Measurements from ENCODE around the gene RFTN1. TPM values are rescaled to one million over a fixed set of nuclear protein-coding genes. Genes with fewer than 3 reads are reported as not detected.

RFTN1 gene
- total RNA-seq, 2 experiments from 2014 or later, result 74.9 to 75.1 TPM

DNA sequence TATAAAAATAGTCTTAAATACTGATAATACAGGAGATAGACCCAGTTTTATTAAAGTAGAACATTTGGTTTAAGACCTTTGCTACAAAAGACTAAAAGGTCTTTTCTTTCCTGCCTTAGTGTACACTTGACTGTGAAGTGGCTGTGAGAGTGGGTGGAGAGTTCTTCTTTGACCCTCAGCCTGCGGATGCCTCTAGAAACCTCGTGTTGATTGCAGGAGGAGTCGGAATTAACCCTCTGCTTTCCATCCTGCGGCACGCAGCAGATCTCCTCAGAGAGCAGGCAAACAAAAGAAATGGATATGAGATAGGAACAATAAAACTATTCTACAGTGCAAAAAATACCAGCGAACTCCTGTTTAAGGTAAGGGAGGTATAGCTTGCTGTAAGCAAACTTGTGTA, 212.0 kb downstream of the RFTN1 start:
- Mint-ChIP-seq H3K4me1 (peaks cover 90% of the 10 kb centered on the region), H3K27me3 (no peaks in the 10 kb centered on the region), H3K4me3 (peak overlapping the region; percentile 74), H3K9me3 (peaks cover 6% of the 10 kb centered on the region), H3K36me3 (ENCODE audit: low read depth) (peaks cover 86% of the 10 kb centered on the region), H3K27ac (peak overlapping the region; percentile 94)
- peak; percentile 51 for DNase-seq
- ChIA-PET CTCF (interaction anchor here (0.6 to 3.1 kb wide), 7 partner anchors 10 to 249 kb away, joined by 3 to 51 read pairs (median 5); no protein-coding TSS in a partner anchor), POLR2A (interaction anchor here (0.6 to 3.0 kb wide), 10 partner anchors 8 to 541 kb away, joined by 3 to 36 read pairs (median 10); partner anchors contain the start of genes DPH3 and OXNAD1)

DNA sequence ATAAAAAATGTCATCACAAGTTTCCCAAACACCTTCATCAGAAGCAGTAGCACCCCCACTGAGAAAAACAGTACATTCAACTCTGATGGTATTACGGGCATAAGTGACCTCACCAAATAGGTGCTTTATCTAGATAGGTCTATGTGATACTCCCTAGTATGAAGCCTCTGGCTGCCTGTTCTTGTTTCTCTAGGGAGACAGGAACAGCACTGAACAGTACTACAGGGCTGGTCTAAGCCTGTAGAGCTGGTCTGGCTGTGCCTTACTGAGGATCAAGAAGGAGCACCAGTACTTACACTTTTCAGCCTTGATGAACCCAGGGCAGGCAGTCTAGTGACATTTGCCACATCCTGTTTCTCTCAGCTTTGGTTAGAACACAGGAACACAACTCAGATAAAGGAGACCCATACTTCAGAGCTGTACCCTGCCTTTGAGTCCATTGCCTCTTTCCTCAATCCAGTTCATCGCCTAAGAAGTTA, 212.6 kb downstream of the RFTN1 start:
- H3K4me1 Mint-ChIP-seq, result peaks cover 89% of the 10 kb centered on the region
- H3K9me3 Mint-ChIP-seq, result peaks cover 8% of the 10 kb centered on the region
- H3K27ac Mint-ChIP-seq, result peak overlapping the region; percentile 94
- H3K36me3 Mint-ChIP-seq (ENCODE audit: low read depth), result peaks cover 86% of the 10 kb centered on the region
- POLR2A ChIA-PET, result interaction anchor here (0.6 to 3.0 kb wide), 10 partner anchors 8 to 215 kb away, joined by 3 to 36 read pairs (median 10); partner anchors contain the start of genes DPH3 and OXNAD1
- peak overlapping the region; percentile 74 for H3K4me3 Mint-ChIP-seq
- peak; percentile 69 for DNase-seq
- CTCF ChIA-PET, result interaction anchor here (0.6 to 3.1 kb wide), 7 partner anchors 10 to 249 kb away, joined by 3 to 51 read pairs (median 5); no protein-coding TSS in a partner anchor
- no peaks in the 10 kb centered on the region for H3K27me3 Mint-ChIP-seq

DNA sequence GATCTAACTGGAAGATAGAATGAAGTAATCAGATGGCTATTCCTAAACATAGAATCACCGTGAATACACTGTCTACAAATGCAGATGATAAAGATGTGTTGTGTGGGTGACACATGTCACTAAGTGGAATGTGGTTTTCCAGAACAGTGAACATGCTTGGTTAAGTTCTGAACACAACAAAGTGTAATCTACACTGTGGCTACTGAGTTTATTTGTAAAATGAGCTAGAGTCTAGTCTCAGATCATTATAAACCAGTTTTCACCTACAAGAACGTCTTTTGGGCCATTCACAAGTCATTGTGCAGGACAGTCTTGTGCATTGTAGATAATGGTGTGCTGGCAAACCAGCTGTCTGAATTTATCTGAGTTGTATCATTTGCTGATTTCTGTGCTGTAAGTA, 213.2 kb downstream of the RFTN1 start:
- no peak for DNase-seq
- peaks cover 89% of the 10 kb centered on the region for H3K4me1 Mint-ChIP-seq
- peaks cover 86% of the 10 kb centered on the region for H3K36me3 Mint-ChIP-seq (ENCODE audit: low read depth)
- peaks cover 8% of the 10 kb centered on the region for H3K9me3 Mint-ChIP-seq
- CTCF ChIA-PET, result interaction anchor here (1.1 to 3.1 kb wide), 5 partner anchors 9 to 250 kb away, joined by 3 to 51 read pairs (median 15); no protein-coding TSS in a partner anchor
- POLR2A ChIA-PET, result interaction anchor here (1.3 to 3.0 kb wide), 9 partner anchors 9 to 216 kb away, joined by 3 to 36 read pairs (median 10); partner anchors contain the start of genes DPH3 and OXNAD1
- H3K4me3 Mint-ChIP-seq, result no peak overlapping the region
- peak overlapping the region; percentile 94 for H3K27ac Mint-ChIP-seq
- no peaks in the 10 kb centered on the region for H3K27me3 Mint-ChIP-seq

DNA sequence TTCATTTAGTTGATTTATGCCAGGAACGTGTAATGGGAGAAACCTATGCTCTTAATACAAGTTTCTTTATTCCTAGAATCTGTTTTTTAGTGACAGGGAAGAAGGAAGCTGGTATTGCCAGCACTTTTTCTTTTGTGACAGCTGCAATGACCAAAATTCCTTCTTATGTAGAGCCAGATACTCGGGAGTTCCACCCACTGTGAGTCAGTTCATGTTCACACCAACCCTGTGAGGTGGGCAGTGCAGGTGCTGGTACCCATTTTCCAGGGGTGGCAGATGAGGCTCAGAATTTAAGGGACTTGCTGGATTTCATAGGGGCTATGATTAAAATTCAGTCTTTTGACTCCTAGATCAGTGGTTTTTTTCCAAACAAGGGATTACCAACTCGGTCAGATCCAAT, 213.8 kb downstream of the RFTN1 start:
- DNase-seq, result no peak
- Mint-ChIP-seq H3K4me1 (peaks cover 88% of the 10 kb centered on the region), H3K9me3 (peaks cover 8% of the 10 kb centered on the region), H3K36me3 (ENCODE audit: low read depth) (peaks cover 86% of the 10 kb centered on the region), H3K27me3 (no peaks in the 10 kb centered on the region), H3K27ac (peak overlapping the region; percentile 94), H3K4me3 (no peak overlapping the region)
- POLR2A ChIA-PET, result interaction anchor here (2.4 to 3.0 kb wide), 5 partner anchors 9 to 35 kb away, joined by 10 to 36 read pairs (median 17); partner anchors contain the start of genes DPH3 and OXNAD1
- CTCF ChIA-PET, result interaction anchor here (2.7 to 3.1 kb wide), 2 partner anchors 9 to 20 kb away, joined by 19 to 51 read pairs; no protein-coding TSS in a partner anchor

DNA sequence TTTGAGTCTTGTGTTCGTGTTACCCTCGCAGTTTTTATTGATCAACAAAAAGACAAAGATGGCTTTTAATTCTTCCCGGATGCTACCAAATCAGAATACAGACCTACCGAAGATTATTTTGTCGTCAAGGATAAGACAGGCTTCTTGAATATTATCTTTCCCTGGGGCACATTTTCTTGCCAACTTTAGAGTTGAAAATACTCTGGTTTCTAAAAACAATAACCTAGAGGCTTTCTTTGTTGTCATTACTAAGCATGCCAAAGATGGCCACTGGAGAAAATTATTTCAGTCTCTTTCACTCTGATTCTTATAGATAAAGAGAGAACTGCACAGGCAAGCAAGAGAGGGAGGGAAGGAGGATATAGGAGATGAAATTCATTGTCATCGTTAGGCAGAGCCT, 214.6 kb downstream of the RFTN1 start:
- H3K4me3 Mint-ChIP-seq, result no peak overlapping the region
- DNase-seq, result no peak
- peak overlapping the region; percentile 43 for H3K27ac Mint-ChIP-seq
- H3K4me1 Mint-ChIP-seq, result peaks cover 86% of the 10 kb centered on the region
- H3K9me3 Mint-ChIP-seq, result peaks cover 9% of the 10 kb centered on the region
- ChIA-PET POLR2A (interaction anchor here (1.0 kb wide), 1 partner anchor 13 kb away, joined by 3 read pairs; no protein-coding TSS in a partner anchor), CTCF (no interaction called here)
- peaks cover 83% of the 10 kb centered on the region for H3K36me3 Mint-ChIP-seq (ENCODE audit: low read depth)
- H3K27me3 Mint-ChIP-seq, result no peaks in the 10 kb centered on the region

DNA sequence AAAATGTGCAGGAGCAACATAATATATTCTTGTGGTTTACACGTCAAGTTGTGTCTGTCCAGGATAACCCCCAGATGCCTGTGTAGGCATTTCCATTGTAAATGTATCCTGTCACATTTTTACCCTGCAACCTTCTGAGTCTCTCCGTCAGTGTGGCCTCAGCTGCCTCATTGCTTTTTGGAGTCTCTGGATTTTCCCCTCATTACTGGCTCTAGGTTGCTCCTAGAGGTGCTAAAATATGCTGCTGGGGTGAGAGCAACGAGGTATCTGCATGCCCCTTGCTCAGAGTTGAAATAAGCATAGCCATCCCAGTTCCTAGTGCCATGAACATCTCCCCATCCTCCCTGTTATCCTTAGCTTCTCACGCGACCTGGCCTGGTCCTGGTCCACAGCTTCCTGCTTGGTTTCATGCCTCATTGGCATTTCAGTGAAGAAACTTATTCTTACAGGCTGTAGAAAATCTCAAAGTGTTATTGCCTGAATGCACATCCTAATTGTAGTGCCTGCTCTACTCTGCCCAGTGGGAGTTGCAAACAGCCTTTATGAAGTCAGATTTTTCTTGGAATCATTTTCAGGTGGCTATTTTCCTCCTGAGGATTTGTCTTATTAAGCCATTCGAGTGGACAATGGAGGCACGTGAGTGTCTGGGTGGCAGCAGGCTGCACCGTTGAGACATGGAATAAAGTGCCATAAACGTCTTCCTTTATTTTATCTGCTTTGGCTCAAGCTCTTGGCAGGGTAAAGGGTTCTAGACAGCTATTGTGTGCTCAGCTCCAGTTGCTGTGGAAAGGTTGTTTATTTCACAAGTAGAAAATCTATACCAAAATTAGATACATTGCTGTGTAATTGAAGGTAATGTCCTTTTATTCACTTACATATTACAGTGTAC, 215.3 kb downstream of the RFTN1 start:
- CTCF ChIA-PET, result no interaction called here
- no peak for DNase-seq
- Mint-ChIP-seq H3K36me3 (ENCODE audit: low read depth) (peaks cover 86% of the 10 kb centered on the region), H3K4me3 (no peak overlapping the region), H3K9me3 (peaks cover 15% of the 10 kb centered on the region), H3K27ac (peak overlapping the region; percentile 43), H3K27me3 (no peaks in the 10 kb centered on the region), H3K4me1 (peaks cover 88% of the 10 kb centered on the region)
- POLR2A ChIA-PET, result interaction anchor here (1.0 kb wide), 1 partner anchor 12 kb away, joined by 3 read pairs; no protein-coding TSS in a partner anchor

DNA sequence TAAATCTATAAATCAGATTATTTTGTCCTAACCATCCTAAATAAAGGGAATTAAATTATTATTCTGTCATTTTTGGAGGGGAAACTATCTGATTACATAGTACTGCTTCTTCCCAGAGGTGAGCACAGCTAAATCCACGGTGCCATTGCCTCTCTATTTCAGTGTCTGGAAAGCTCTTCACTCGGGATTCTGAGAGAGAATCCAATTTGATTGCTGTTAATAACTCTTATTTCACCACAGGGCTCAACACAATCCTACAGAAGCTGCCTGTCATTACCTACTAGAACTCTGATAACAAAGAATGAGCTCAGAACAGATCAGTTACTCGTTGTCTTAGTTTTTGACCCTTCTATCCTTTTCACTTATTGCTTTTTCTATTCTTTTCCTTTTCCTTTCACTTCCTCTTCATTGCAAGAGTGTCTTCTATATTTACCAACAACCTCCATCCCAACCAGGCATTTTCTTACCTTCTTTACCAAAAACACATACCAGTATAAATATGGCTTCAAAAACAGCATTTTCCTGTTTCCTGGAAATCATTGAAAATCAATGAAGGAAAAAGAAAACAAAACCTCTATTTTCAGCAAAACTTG, 218.1 kb downstream of the RFTN1 start:
- H3K9me3 Mint-ChIP-seq, result peaks cover 21% of the 10 kb centered on the region
- H3K4me1 Mint-ChIP-seq, result peaks cover 82% of the 10 kb centered on the region
- POLR2A ChIA-PET, result interaction anchor here (1.0 to 1.7 kb wide), 3 partner anchors 10 to 21 kb away, joined by 3 to 4 read pairs (median 3); no protein-coding TSS in a partner anchor
- H3K4me3 Mint-ChIP-seq, result no peak overlapping the region
- peak overlapping the region; percentile 32 for H3K27ac Mint-ChIP-seq
- CTCF ChIA-PET, result interaction anchor here (0.6 to 2.4 kb wide), 4 partner anchors 9 to 189 kb away, joined by 3 to 20 read pairs (median 4); no protein-coding TSS in a partner anchor
- peaks cover 77% of the 10 kb centered on the region for H3K36me3 Mint-ChIP-seq (ENCODE audit: low read depth)
- H3K27me3 Mint-ChIP-seq, result no peaks in the 10 kb centered on the region
- no peak for DNase-seq

DNA sequence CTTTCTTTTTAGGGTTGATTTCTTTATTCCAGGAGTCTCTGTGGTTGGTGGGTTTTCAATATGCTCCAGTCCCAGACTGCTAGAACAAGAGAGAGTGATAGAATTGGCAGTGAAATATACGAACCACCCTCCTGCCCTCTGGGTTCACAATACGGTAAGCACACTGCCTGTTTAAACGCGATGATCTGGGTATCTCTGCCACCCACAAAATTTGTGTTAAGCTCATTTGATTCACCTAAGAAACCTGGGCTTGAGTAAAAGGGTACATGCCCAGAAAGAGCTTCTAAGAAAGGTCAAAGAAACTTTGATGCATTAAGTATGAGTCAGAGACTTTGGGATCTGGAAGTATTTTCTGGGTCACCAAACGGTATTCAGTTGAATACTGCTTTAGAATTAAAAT, 218.7 kb downstream of the RFTN1 start:
- CTCF ChIA-PET, result interaction anchor here (0.6 to 2.4 kb wide), 4 partner anchors 10 to 190 kb away, joined by 3 to 20 read pairs (median 4); no protein-coding TSS in a partner anchor

DNA sequence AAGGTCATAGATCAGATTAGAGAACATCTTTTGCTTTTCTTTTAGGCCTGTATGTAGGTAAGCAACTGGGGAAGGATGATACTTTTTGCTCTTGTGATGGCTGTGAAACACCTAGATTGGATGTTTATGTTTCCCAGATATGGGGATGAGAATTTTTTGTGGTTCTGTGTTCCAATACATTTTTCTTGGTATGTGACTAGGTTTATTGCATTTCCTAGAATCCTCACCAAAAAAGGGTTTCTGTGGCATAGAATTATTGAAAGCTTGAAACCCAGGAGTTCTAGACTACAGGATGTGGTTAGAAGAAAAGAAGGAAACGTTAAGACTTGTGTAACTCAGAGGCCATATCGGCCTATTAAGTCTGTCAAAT, 222.7 kb downstream of the RFTN1 start:
- Mint-ChIP-seq H3K4me1 (peaks cover 83% of the 10 kb centered on the region), H3K9me3 (peaks cover 13% of the 10 kb centered on the region), H3K4me3 (peak overlapping the region; percentile 81), H3K27ac (peak overlapping the region; percentile 92), H3K27me3 (no peaks in the 10 kb centered on the region), H3K36me3 (ENCODE audit: low read depth) (peaks cover 72% of the 10 kb centered on the region)
- ChIA-PET CTCF (interaction anchor here (0.9 to 6.5 kb wide), 22 partner anchors 9 to 558 kb away, joined by 3 to 163 read pairs (median 4); partner anchors contain the start of genes DPH3 and OXNAD1), POLR2A (interaction anchor here (1.0 to 5.5 kb wide), 10 partner anchors 10 to 861 kb away, joined by 3 to 60 read pairs (median 12); partner anchors contain the start of genes DPH3 and OXNAD1)
- DNase-seq, result no peak

More for the DNA sequence above, 218.7 kb downstream of the RFTN1 start:
- Mint-ChIP-seq H3K4me3 (no peak overlapping the region), H3K9me3 (peaks cover 21% of the 10 kb centered on the region), H3K27ac (no peak overlapping the region), H3K36me3 (ENCODE audit: low read depth) (peaks cover 77% of the 10 kb centered on the region), H3K27me3 (no peaks in the 10 kb centered on the region), H3K4me1 (peaks cover 82% of the 10 kb centered on the region)
- POLR2A ChIA-PET, result interaction anchor here (1.0 to 1.7 kb wide), 2 partner anchors 9 to 17 kb away, joined by 3 to 4 read pairs; no protein-coding TSS in a partner anchor
- DNase-seq, result no peak

DNA sequence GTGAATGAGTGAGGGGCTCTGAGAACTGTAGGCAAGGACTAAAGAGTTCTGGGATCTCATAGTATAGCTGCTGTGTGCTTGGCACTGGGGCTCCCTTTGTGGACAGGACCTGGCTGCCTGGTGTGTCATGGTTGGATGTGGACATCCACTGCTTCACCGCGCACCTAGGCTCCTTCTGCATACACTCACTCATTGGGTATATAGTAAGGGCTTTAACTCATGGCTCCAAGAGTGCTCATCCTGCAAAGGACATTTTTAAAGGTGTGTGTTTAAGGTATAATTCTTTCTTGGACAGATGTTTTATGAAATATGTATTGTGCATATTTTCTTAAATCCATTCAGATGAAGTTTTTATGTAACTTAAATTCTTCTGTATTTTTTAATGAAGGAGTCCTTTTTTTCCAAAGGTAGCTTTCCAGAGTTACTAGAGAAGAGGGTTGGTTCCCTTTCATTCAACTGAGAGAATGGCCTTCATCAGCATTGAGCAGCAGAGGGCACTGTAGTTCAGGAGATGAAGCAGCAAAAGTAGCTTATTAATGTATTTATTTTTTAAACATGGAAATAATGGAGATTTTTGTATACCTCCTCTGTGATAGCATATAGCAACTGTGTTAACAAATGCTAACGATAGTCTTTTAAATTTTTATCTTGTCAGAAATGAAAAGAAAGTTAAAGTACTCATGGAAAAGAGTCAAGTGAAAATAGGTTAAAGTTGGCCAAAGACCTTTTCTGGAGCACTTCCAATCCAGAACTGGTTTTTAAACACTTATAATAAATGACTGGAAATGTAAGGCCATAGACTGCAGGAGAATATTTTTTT, 223.3 kb downstream of the RFTN1 start:
- ChIA-PET POLR2A (interaction anchor here (1.0 to 5.5 kb wide), 9 partner anchors 11 to 861 kb away, joined by 3 to 60 read pairs (median 12); partner anchors contain the start of genes DPH3 and OXNAD1), CTCF (interaction anchor here (0.7 to 6.5 kb wide), 23 partner anchors 9 to 559 kb away, joined by 3 to 163 read pairs (median 4); partner anchors contain the start of genes DPH3 and OXNAD1)
- H3K4me1 Mint-ChIP-seq, result peaks cover 83% of the 10 kb centered on the region
- H3K36me3 Mint-ChIP-seq (ENCODE audit: low read depth), result peaks cover 67% of the 10 kb centered on the region
- peak overlapping the region; percentile 81 for H3K4me3 Mint-ChIP-seq
- H3K27ac Mint-ChIP-seq, result peak overlapping the region; percentile 92
- peaks cover 13% of the 10 kb centered on the region for H3K9me3 Mint-ChIP-seq
- peak; percentile 69 for DNase-seq
- no peaks in the 10 kb centered on the region for H3K27me3 Mint-ChIP-seq

DNA sequence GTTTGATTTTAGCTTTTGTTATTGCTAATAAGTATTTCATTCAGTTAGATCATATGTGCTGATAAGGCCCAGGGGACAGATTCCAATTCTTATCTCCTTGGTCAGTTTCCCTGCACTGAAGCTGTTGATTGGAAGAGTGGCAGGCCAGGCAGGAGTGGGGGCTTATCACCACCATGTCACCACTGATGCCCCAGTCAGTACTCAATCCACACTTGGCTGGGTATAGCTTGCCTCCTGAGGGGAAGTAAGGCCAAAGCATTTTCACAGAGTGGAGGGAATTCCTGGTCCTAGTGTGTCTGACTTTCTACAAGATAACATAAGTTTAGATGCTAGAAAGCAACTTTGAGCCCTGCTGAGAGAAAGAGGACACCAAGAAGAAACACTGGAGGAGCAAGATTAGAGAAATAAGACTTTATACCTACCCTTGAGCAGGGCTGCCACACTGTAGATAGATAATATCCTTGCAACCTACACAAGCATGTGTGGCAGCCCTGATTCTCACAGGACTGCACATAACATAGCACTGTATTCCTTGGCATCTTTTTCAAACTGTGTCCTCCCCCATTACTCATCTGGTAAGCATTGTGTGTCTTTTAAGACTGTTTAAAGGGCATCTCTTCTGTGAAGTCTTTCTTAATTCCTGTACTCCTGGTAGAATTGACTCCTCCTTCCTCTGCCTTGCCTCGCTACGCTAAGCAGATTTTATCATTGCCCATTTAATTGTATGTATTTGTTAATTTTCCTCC, 224.2 kb downstream of the RFTN1 start:
- no peaks in the 10 kb centered on the region for H3K27me3 Mint-ChIP-seq
- CTCF ChIA-PET, result interaction anchor here (0.7 to 6.5 kb wide), 15 partner anchors 8 to 560 kb away, joined by 3 to 163 read pairs (median 5); partner anchors contain the start of genes DPH3, OXNAD1 and RFTN1
- H3K4me3 Mint-ChIP-seq, result peak overlapping the region; percentile 81
- peaks cover 68% of the 10 kb centered on the region for H3K36me3 Mint-ChIP-seq (ENCODE audit: low read depth)
- peaks cover 13% of the 10 kb centered on the region for H3K9me3 Mint-ChIP-seq
- H3K4me1 Mint-ChIP-seq, result peaks cover 84% of the 10 kb centered on the region
- H3K27ac Mint-ChIP-seq, result peak overlapping the region; percentile 92
- DNase-seq, result no peak
- POLR2A ChIA-PET, result interaction anchor here (0.7 to 5.5 kb wide), 10 partner anchors 12 to 227 kb away, joined by 3 to 60 read pairs (median 8); partner anchors contain the start of genes DPH3 and OXNAD1

Measured in activated CD4-positive, alpha-beta memory T cell treated with anti-CD3 and anti-CD28 coated beads, Interleukin-2, amount 10 ng/mL, durations not matched to agents 7 days and 5 days (primary cell).